Measurements from ENCODE around the gene CMBL.
"Not testable (repeated sequence)": the region's sequence is repeated elsewhere in the genome, so short reads cannot be mapped to it uniquely, and the experiment has no call there.

The CMBL gene

DNA sequence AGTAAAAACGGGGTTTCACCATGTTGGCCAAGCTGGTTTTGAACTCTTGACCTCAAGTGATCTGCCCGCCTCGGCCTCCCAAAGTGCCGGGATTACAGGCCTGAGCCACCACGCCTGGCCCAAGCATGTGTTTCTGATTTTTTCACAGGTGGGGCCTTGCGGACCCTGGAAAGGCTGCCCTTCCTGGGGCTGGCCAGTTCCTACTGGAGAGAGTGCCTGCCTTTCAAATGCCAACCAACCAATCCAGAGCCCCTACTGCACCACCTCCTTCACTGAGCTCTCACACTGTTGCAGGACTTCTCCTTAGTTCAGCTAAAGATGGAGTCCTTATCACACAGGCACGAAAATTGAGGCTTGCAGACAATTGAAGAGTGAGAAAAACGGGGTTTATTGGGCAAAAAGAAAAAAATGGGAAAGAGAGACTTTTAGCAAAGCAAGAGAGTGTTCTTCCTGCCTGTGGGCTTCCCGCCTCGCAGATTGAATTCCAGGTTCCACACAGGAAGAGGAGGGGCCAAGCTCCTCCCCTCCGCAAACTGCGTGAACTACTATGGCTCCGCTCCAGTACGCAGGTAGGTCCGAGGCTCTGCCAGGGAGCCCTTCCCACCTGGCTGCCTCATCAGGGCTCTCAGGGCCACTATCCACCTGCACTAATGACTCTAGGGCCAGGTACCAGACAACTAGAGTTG, 8.3 kb upstream of the CMBL start:
- Histone ChIP-seq H3K9me3 (ENCODE audit: control insufficient read depth, low read depth, low read length) (no peaks in the 10 kb centered on the region), H3K4me1 (ENCODE audit: control insufficient read depth, low read depth, low read length) (no peaks in the 10 kb centered on the region), H3K27me3 (ENCODE audit: control insufficient read depth, insufficient read depth, low read length) (no peaks in the 10 kb centered on the region), H3K4me3 (ENCODE audit: low read length) (no peak overlapping the region), H3K36me3 (ENCODE audit: control insufficient read depth, low read depth, low read length) (no peaks in the 10 kb centered on the region), H3K27ac (ENCODE audit: low read length) (no peak overlapping the region), H3K9ac (ENCODE audit: low read length) (no peak overlapping the region)

DNA sequence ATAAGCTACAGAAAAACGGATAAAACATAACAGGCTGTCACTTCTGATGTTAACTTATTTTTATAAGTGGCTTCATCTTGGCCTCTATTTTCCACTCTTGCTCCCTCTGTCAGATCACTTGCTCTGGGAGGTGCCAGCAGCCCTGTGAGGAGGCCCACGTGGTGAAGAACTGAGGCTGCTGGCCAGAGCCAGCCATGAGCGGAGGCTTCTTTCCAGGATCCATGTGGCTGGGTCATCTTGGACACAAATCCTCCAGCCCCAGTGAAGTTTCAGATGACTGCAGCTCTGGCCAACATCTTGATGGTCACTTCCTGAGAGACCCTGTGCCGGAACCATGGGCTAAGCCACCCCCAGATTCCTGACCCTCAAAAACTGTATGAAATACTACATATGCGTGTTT, 7.5 kb upstream of the CMBL start:
- H3K9me3 ChIP-seq (ENCODE audit: control insufficient read depth, low read depth, low read length): no peaks in the 10 kb centered on the region
- no peaks in the 10 kb centered on the region for H3K27me3 ChIP-seq (ENCODE audit: control insufficient read depth, insufficient read depth, low read length)
- H3K4me3 ChIP-seq (ENCODE audit: low read length): no peak overlapping the region
- H3K4me1 ChIP-seq (ENCODE audit: control insufficient read depth, low read depth, low read length): peaks cover 2% of the 10 kb centered on the region
- H3K9ac ChIP-seq (ENCODE audit: low read length): no peak overlapping the region
- no peaks in the 10 kb centered on the region for H3K36me3 ChIP-seq (ENCODE audit: control insufficient read depth, low read depth, low read length)
- H3K27ac ChIP-seq (ENCODE audit: low read length): no peak overlapping the region

DNA sequence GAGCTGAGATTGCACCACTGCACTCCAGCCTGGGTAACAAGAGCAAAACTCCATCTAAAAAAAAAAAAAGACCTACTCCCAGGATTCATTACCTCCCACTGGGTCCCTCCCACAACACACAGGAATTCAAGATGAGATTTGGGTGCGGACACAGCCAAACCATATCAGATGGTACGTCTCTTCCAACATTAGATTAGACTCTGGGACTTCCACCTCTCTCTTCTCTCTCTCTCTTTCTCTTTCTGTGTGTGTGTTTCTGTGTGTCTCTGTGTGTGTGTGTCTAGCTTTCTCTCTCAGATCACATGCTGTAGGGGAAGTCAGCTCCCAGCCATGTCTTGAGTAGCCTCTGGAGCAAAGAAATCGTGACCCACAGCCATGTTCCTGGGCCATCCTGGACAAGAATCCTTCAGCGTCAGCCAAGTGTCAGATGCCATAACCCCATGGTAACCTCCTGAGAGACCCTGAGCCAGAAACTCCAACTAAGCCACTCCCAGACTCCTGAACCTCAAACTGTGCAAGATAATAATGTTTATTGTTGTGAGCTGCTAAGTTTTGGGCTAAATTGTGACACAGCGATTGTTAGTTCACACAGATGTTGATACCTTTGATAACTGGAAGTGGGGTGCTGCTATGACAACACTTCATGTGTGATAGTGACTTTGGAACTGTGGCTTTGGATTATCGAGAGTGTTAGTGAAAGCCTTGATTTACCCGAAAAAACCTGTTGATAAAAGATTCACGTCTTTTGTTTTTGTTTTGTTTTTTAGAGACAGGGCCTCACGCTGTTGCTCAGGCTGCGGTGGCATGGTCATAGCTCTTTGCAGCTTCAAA, 4.1 kb upstream of the CMBL start:
- H3K36me3 ChIP-seq (ENCODE audit: control insufficient read depth, low read depth, low read length): no peaks in the 10 kb centered on the region
- no peak overlapping the region for H3K4me3 ChIP-seq (ENCODE audit: low read length)
- H3K9me3 ChIP-seq (ENCODE audit: control insufficient read depth, low read depth, low read length): no peaks in the 10 kb centered on the region
- H3K27me3 ChIP-seq (ENCODE audit: control insufficient read depth, insufficient read depth, low read length): peaks cover 6% of the 10 kb centered on the region
- H3K4me1 ChIP-seq (ENCODE audit: control insufficient read depth, low read depth, low read length): peaks cover 4% of the 10 kb centered on the region
- no peak overlapping the region for H3K27ac ChIP-seq (ENCODE audit: low read length)
- H3K9ac ChIP-seq (ENCODE audit: low read length): no peak overlapping the region

DNA sequence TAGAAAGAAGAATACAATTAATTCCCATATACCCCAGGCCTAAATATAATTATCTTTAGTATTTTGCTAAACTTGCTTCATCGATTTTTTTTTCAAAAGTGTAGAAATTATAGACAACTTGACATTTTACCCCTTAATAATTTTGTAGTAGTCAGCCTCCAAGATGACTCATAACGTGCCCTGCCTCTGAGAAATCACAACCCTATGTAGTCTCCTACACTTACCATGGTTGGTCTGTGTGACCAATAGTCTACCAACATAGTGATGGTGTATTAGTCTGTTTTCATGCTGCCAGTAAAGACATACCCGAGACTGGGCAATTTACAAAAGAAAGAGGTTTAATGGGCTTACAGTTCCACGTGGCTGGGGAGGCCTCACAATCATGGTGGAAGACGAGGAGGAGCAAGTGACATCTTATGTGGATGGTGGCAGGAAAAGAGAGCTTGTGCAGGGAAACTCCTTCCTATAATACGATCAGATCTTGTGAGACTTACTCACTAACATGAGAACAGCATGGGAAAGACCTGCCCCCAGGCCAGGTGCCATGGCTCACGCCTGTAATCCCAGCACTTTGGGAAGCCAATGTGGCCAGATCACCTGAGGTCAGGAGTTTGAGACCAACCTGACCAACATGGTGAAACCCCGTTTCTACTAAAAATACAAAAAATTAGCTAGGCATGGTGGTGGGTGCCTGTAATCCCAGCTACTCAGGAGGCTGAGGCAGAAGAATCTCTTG, 3.3 kb upstream of the CMBL start:
- not testable (repeated sequence) for H3K9ac ChIP-seq (ENCODE audit: low read length); H3K4me1 ChIP-seq (ENCODE audit: control insufficient read depth, low read depth, low read length); H3K9me3 ChIP-seq (ENCODE audit: control insufficient read depth, low read depth, low read length); H3K4me3 ChIP-seq (ENCODE audit: low read length); H3K27ac ChIP-seq (ENCODE audit: low read length); H3K36me3 ChIP-seq (ENCODE audit: control insufficient read depth, low read depth, low read length)
- peaks cover 14% of the 10 kb centered on the region for H3K27me3 ChIP-seq (ENCODE audit: control insufficient read depth, insufficient read depth, low read length)

DNA sequence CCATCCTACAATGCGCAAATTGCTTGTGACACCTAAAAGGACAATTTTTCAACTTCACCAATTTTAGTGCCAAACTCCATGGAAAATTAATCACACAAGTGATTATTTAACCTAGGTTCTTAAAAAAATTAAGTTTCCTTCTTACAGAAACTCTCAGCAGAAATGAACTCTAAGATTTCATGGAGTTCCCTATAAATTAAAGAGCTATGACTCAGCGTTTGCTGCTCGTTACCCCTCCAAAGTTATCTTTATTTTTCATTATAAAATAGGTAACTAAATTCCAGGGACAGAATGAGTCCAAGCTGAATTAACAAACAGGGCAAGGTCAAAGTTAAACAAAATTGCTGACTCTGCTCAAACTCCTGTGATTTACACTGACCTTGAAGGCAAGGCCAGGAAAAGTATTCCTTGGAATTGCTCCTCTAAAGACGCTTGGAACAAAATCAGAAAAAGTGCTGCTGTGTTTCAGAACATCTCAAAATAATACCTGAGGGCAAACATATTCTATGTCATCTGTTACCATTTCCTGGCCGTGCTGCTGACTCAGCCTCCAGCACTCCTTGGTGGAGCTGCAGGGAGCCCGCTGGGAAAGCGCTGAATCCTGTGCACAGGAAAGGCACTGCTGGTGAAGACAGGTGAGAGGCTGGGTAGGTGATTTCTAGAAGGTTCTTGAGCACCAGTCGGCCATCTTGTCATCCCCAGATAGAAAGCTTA, 2.5 kb upstream of the CMBL start:
- Histone ChIP-seq H3K27ac (ENCODE audit: low read length) (no peak overlapping the region), H3K9ac (ENCODE audit: low read length) (no peak overlapping the region), H3K4me1 (ENCODE audit: control insufficient read depth, low read depth, low read length) (peaks cover 8% of the 10 kb centered on the region), H3K27me3 (ENCODE audit: control insufficient read depth, insufficient read depth, low read length) (peaks cover 16% of the 10 kb centered on the region), H3K4me3 (ENCODE audit: low read length) (no peak overlapping the region), H3K9me3 (ENCODE audit: control insufficient read depth, low read depth, low read length) (no peaks in the 10 kb centered on the region), H3K36me3 (ENCODE audit: control insufficient read depth, low read depth, low read length) (no peaks in the 10 kb centered on the region)

DNA sequence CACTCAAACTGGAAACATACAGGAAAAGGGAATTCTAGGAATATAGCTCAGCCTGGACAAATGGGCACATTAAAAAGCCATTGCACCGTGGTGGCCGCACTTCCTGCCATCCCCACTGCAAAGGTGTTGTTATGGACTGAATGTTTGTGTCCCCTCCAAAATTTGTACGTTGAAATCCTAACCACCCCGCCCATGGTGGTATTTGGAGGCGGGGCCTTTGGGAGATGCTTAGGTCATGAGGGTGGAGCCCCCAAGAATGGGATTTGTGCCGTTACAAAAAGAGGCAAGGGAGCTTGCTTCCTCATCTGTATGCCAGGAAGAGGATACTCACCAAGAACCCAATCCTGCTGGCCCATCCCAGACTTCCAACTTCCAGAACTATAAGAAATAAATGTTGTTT, 1.1 kb upstream of the CMBL start:
- no peak overlapping the region for H3K9ac ChIP-seq (ENCODE audit: low read length)

DNA sequence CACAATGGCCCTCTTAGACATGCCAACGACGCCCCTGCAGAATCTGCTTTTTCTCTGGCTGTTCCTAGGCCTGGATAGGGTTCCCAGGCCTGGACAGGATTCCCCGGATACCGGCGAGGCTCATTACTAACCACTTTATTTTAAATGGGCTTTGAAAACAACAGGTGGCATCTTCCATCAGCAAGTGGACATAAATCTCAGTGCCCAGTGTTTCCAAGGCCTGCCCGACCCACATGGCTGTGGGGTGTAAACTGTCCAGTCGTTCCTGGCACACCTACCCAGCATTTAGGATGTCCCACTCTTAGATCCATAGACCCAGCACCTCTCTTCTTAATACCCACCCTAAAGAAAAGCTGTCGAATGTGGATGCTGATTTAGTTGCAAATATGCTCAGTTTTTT, 896 bp downstream of the CMBL start:
- no peaks in the 10 kb centered on the region for H3K9me3 ChIP-seq (ENCODE audit: control insufficient read depth, low read depth, low read length)
- H3K27me3 ChIP-seq (ENCODE audit: control insufficient read depth, insufficient read depth, low read length): peaks cover 16% of the 10 kb centered on the region
- H3K4me3 ChIP-seq (ENCODE audit: low read length): peak overlapping the region; percentile 91
- H3K9ac ChIP-seq (ENCODE audit: low read length): peak overlapping the region; percentile 72
- H3K36me3 ChIP-seq (ENCODE audit: control insufficient read depth, low read depth, low read length): no peaks in the 10 kb centered on the region
- H3K4me1 ChIP-seq (ENCODE audit: control insufficient read depth, low read depth, low read length): peaks cover 8% of the 10 kb centered on the region
- H3K27ac ChIP-seq (ENCODE audit: low read length): no peak overlapping the region

More for the DNA sequence above, 1.1 kb upstream of the CMBL start:
- Histone ChIP-seq H3K4me3 (ENCODE audit: low read length) (no peak overlapping the region), H3K36me3 (ENCODE audit: control insufficient read depth, low read depth, low read length) (no peaks in the 10 kb centered on the region), H3K9me3 (ENCODE audit: control insufficient read depth, low read depth, low read length) (no peaks in the 10 kb centered on the region), H3K27me3 (ENCODE audit: control insufficient read depth, insufficient read depth, low read length) (peaks cover 16% of the 10 kb centered on the region), H3K27ac (ENCODE audit: low read length) (no peak overlapping the region), H3K4me1 (ENCODE audit: control insufficient read depth, low read depth, low read length) (peaks cover 8% of the 10 kb centered on the region)

DNA sequence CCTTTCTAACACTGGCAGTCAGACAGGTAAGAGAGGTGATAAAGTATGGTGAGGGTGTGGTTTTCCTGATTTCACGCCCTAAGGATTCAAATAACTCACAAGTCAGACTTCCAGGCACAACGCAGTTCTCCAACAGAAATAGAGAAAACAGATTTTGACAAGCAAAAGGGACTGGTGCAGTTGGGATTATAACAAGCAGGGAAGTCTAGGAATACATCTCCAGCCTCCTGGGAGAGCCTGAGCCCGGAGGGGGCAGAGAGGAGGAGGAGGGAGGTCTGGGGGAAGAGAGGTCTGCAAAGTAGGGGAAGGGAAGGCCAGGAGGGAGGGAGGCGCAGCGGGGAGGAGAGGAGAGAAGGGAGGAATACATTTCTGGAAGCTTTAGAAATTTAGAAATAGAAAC, 1.6 kb downstream of the CMBL start:
- no peaks in the 10 kb centered on the region for H3K36me3 ChIP-seq (ENCODE audit: control insufficient read depth, low read depth, low read length)
- no peak overlapping the region for H3K4me3 ChIP-seq (ENCODE audit: low read length)
- H3K4me1 ChIP-seq (ENCODE audit: control insufficient read depth, low read depth, low read length): peaks cover 8% of the 10 kb centered on the region
- H3K27ac ChIP-seq (ENCODE audit: low read length): no peak overlapping the region
- no peaks in the 10 kb centered on the region for H3K9me3 ChIP-seq (ENCODE audit: control insufficient read depth, low read depth, low read length)
- H3K27me3 ChIP-seq (ENCODE audit: control insufficient read depth, insufficient read depth, low read length): peaks cover 16% of the 10 kb centered on the region
- H3K9ac ChIP-seq (ENCODE audit: low read length): no peak overlapping the region

DNA sequence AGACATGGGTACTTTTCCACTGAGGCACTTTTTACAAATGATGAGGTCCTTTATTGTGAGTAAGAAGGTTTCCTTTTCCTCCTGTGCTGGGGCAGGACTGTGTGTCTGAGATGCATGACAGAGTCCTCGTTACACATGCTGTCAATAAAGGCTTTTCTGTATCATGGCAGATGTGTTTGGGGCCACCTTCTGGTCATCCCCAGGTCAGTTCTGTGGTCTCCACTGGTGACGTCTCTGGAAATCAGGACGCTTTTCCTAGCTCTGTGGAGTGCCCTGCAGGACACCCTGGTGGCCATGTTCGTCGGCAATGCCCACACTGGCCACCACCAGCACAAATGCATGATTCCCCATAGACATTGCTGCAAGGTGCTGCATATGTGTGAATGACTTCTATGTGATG, 2.8 kb downstream of the CMBL start:
- Histone ChIP-seq H3K27me3 (ENCODE audit: control insufficient read depth, insufficient read depth, low read length) (peaks cover 16% of the 10 kb centered on the region), H3K9me3 (ENCODE audit: control insufficient read depth, low read depth, low read length) (no peaks in the 10 kb centered on the region), H3K4me3 (ENCODE audit: low read length) (no peak overlapping the region), H3K4me1 (ENCODE audit: control insufficient read depth, low read depth, low read length) (peaks cover 6% of the 10 kb centered on the region), H3K36me3 (ENCODE audit: control insufficient read depth, low read depth, low read length) (no peaks in the 10 kb centered on the region), H3K9ac (ENCODE audit: low read length) (no peak overlapping the region), H3K27ac (ENCODE audit: low read length) (no peak overlapping the region)

DNA sequence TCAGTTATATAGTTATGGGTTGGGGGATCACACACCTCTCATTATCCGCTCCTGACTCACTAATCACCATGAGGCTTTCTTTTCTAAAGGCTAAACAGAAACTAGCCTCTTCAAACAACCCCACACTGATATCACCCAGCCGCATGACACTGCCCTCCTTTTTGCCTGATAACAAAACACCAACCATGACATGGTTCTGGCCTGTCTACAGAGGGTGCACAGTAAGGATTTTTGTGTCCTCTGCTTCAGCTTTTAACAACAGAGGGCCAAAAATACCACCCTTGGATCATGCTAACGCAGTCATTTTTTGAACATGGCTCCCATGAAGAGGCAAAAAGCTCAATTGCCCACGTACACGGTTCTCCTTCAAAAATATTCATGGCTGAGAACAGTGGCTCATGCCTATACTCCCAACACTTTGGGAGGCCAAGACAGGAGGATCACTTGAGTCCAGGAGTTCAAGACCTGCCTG, 4.0 kb downstream of the CMBL start:
- no peaks in the 10 kb centered on the region for H3K36me3 ChIP-seq (ENCODE audit: control insufficient read depth, low read depth, low read length)

DNA sequence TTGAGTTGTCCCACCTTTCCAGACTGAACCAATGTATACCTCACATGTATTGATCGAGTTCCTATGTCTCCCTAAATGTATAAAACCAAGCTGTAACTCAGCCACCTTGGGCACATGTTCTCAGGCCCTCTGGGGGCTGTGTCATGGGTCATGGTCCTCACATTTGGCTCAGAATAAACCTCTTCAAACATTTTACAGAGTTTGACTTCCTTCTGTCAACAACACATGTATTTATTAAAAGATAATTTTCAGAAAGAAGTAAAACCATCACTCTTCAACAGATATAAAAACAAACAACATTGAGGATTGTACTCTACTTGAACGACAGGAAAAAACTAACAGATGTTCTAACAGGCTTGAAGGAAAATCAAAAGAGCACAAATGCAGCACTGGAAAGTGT, 4.5 kb downstream of the CMBL start:
- Histone ChIP-seq H3K27ac (ENCODE audit: low read length) (no peak overlapping the region), H3K9ac (ENCODE audit: low read length) (no peak overlapping the region), H3K36me3 (ENCODE audit: control insufficient read depth, low read depth, low read length) (no peaks in the 10 kb centered on the region), H3K4me1 (ENCODE audit: control insufficient read depth, low read depth, low read length) (peaks cover 6% of the 10 kb centered on the region), H3K27me3 (ENCODE audit: control insufficient read depth, insufficient read depth, low read length) (peaks cover 16% of the 10 kb centered on the region), H3K4me3 (ENCODE audit: low read length) (no peak overlapping the region), H3K9me3 (ENCODE audit: control insufficient read depth, low read depth, low read length) (no peaks in the 10 kb centered on the region)

More for the DNA sequence above, 4.0 kb downstream of the CMBL start:
- no peak overlapping the region for H3K9ac ChIP-seq (ENCODE audit: low read length)
- no peaks in the 10 kb centered on the region for H3K9me3 ChIP-seq (ENCODE audit: control insufficient read depth, low read depth, low read length)
- H3K4me3 ChIP-seq (ENCODE audit: low read length): no peak overlapping the region
- peaks cover 6% of the 10 kb centered on the region for H3K4me1 ChIP-seq (ENCODE audit: control insufficient read depth, low read depth, low read length)
- peaks cover 16% of the 10 kb centered on the region for H3K27me3 ChIP-seq (ENCODE audit: control insufficient read depth, insufficient read depth, low read length)
- H3K27ac ChIP-seq (ENCODE audit: low read length): no peak overlapping the region
